Stimulated activated CD8-positive, alpha-beta memory T cell treated with anti-CD3 and anti-CD28 coated beads, Interleukin-7, amount 100 ng/mL, for 24 hours (primary cell): ENCODE results near the gene AKT3.

Experiments
- DNase-seq: peaks from one replicate; pipeline ENCODE4 v3.0.0-alpha.2; 2020; ENCODE audit warnings: low read depth

Gene AKT3

GRCh38 chr1:243507001-243507671 is 342.9 kb downstream of the AKT3 start:
- no peak for DNase-seq

- DNase-seq = no peak
These were observed 343.9 kb downstream of the AKT3 start for GRCh38 chr1:243505986-243506689.

- no peak for DNase-seq
These were observed 346.9 kb downstream of the AKT3 start for GRCh38 chr1:243503155-243503554.

GRCh38 chr1:243501002-243501401 is 349.0 kb downstream of the AKT3 start:
- DNase-seq = no peak

GRCh38 chr1:243500512-243500911 is 349.5 kb downstream of the AKT3 start:
- DNase-seq = no peak

- DNase-seq = no peak
These were observed 350.3 kb downstream of the AKT3 start for GRCh38 chr1:243499711-243500110.

GRCh38 chr1:243499248-243499647 is 350.8 kb downstream of the AKT3 start:
- DNase-seq = no peak

GRCh38 chr1:243497939-243498681 is 351.9 kb downstream of the AKT3 start:
- DNase-seq = no peak

GRCh38 chr1:243496806-243497205 is 353.2 kb downstream of the AKT3 start:
- no peak for DNase-seq

GRCh38 chr1:243496187-243496646 is 353.8 kb downstream of the AKT3 start:
- no peak for DNase-seq

- DNase-seq = no peak
These were observed 354.4 kb downstream of the AKT3 start for GRCh38 chr1:243495442-243496186.

GRCh38 chr1:243494741-243495431 is 355.2 kb downstream of the AKT3 start:
- DNase-seq = no peak

GRCh38 chr1:243493156-243494129 is 356.6 kb downstream of the AKT3 start:
- DNase-seq = no peak

GRCh38 chr1:243490748-243491686 is 359.0 kb downstream of the AKT3 start:
- no peak for DNase-seq

GRCh38 chr1:243489681-243490546 is 360.1 kb downstream of the AKT3 start:
- no peak for DNase-seq

- no peak for DNase-seq
These were observed 360.9 kb downstream of the AKT3 start for GRCh38 chr1:243489158-243489527.

GRCh38 chr1:243488459-243489157 is 361.4 kb downstream of the AKT3 start:
- no peak for DNase-seq
